ENCODE measurements around the gene LMTK2. TPM values are rescaled to one million over a fixed set of nuclear protein-coding genes. Genes with fewer than 3 reads are reported as not detected.

The LMTK2 gene
- total RNA-seq, 1 experiment from 2014 or later = 37.1 TPM

- Histone ChIP-seq H3K36me3 (ENCODE audit: low read depth) (no peaks in the 10 kb centered on the region), H3K27ac (no peak overlapping the region), H3K9me3 (ENCODE audit: insufficient read depth, low read depth) (no peaks in the 10 kb centered on the region), H3K4me2 (no peak overlapping the region), H3K79me2 (ENCODE audit: low read depth) (no peaks in the 10 kb centered on the region), H3K4me1 (replicated peaks; ENCODE audit: insufficient read depth) (no peaks in the 10 kb centered on the region), H3K27me3 (ENCODE audit: insufficient read depth, low read depth) (no peaks in the 10 kb centered on the region), H3K9me2 (ENCODE audit: insufficient read depth) (no peaks in the 10 kb centered on the region), H3K4me3 (no peak overlapping the region), H4K20me1 (ENCODE audit: insufficient read depth) (no peaks in the 10 kb centered on the region), H3F3A (ENCODE audit: insufficient read depth, low read depth) (no peaks in the 10 kb centered on the region), H2AFZ (no peak overlapping the region)
- ChIA-PET CTCF (no interaction called here), POLR2A (ENCODE audit: unreplicated experiment) (no interaction called here)
- intact Hi-C loops (cut with micrococcal nuclease; ENCODE audit: unreplicated experiment) = no loop called here
- no TSS peak for BruUV-seq (replicated peaks)
- TF ChIP-seq CTCF (conservative IDR thresholded peaks at IDR 0.05) (no peak), EZH2 (IDR thresholded peaks at IDR 0.05; ENCODE audit: low read depth) (no peak)
- no peak for DNase-seq
These were observed 135.7 kb downstream of the LMTK2 start for GRCh38 chr7:98242342-98242741.

GRCh38 chr7:98242934-98243333 is 136.3 kb downstream of the LMTK2 start:
- no peaks in the 10 kb centered on the region for H3K79me2 ChIP-seq (ENCODE audit: low read depth)
- H3K4me2 ChIP-seq = no peak overlapping the region
- DNase-seq = no peak
- intact Hi-C loops (cut with micrococcal nuclease; ENCODE audit: unreplicated experiment) = no loop called here
- no peaks in the 10 kb centered on the region for H3K9me2 ChIP-seq (ENCODE audit: insufficient read depth)
- BruUV-seq (replicated peaks) = no TSS peak
- ChIA-PET CTCF (no interaction called here), POLR2A (ENCODE audit: unreplicated experiment) (no interaction called here)
- H3F3A ChIP-seq (ENCODE audit: insufficient read depth, low read depth) = no peaks in the 10 kb centered on the region
- H2AFZ ChIP-seq = no peak overlapping the region
- H3K4me3 ChIP-seq = no peak overlapping the region
- no peak overlapping the region for H3K27ac ChIP-seq
- H3K27me3 ChIP-seq (ENCODE audit: insufficient read depth, low read depth) = no peaks in the 10 kb centered on the region
- H3K9me3 ChIP-seq (ENCODE audit: insufficient read depth, low read depth) = no peaks in the 10 kb centered on the region
- H3K4me1 ChIP-seq (replicated peaks; ENCODE audit: insufficient read depth) = no peaks in the 10 kb centered on the region
- no peaks in the 10 kb centered on the region for H3K36me3 ChIP-seq (ENCODE audit: low read depth)
- no peaks in the 10 kb centered on the region for H4K20me1 ChIP-seq (ENCODE audit: insufficient read depth)
- TF ChIP-seq CTCF (conservative IDR thresholded peaks at IDR 0.05) (no peak), EZH2 (IDR thresholded peaks at IDR 0.05; ENCODE audit: low read depth) (no peak)

GRCh38 chr7:98244871-98245270 is 138.2 kb downstream of the LMTK2 start:
- H4K20me1 ChIP-seq (ENCODE audit: insufficient read depth) = no peaks in the 10 kb centered on the region
- H3K4me3 ChIP-seq = no peak overlapping the region
- no peak overlapping the region for H3K27ac ChIP-seq
- no peaks in the 10 kb centered on the region for H3K9me2 ChIP-seq (ENCODE audit: insufficient read depth)
- DNase-seq = no peak
- no peak overlapping the region for H2AFZ ChIP-seq
- H3K9me3 ChIP-seq (ENCODE audit: insufficient read depth, low read depth) = no peaks in the 10 kb centered on the region
- H3F3A ChIP-seq (ENCODE audit: insufficient read depth, low read depth) = peaks cover 4% of the 10 kb centered on the region
- no peak for TF ChIP-seq CTCF (conservative IDR thresholded peaks at IDR 0.05)
- no peak for TF ChIP-seq EZH2 (IDR thresholded peaks at IDR 0.05; ENCODE audit: low read depth)
- ChIA-PET CTCF (no interaction called here), POLR2A (ENCODE audit: unreplicated experiment) (no interaction called here)
- H3K27me3 ChIP-seq (ENCODE audit: insufficient read depth, low read depth) = no peaks in the 10 kb centered on the region
- BruUV-seq (replicated peaks) = no TSS peak
- no peaks in the 10 kb centered on the region for H3K36me3 ChIP-seq (ENCODE audit: low read depth)
- H3K4me2 ChIP-seq = no peak overlapping the region
- 0 out of 2 replicates have a peak, but pooled peaks cover 7% of the 10 kb centered on the region for H3K79me2 ChIP-seq (ENCODE audit: low read depth)
- intact Hi-C loops (cut with micrococcal nuclease; ENCODE audit: unreplicated experiment) = loop anchor here (2.0 kb wide), 1 partner anchor 72 kb away; no protein-coding TSS in a partner anchor
- peaks cover 11% of the 10 kb centered on the region for H3K4me1 ChIP-seq (replicated peaks; ENCODE audit: insufficient read depth)

Measured in PC-9 (cell line).